ENCODE measurements around the gene RAB12.

Gene RAB12

GRCh38 chr18:8681196-8681595 lies 72.0 kb downstream of the RAB12 start:
- in situ Hi-C loops (cut with HindIII; ENCODE audit: low sequenced_read_pairs): loop anchor here (25.0 kb wide), 1 partner anchor 306 kb away; no protein-coding TSS in a partner anchor

- in situ Hi-C loops (cut with HindIII; ENCODE audit: low sequenced_read_pairs): loop anchor here (25.0 kb wide), 1 partner anchor 303 kb away; no protein-coding TSS in a partner anchor
Observed at GRCh38 chr18:8684577-8684976, 75.3 kb downstream of the RAB12 start.

GRCh38 chr18:8685141-8685913 lies 76.1 kb downstream of the RAB12 start:
- in situ Hi-C loops (cut with HindIII; ENCODE audit: low sequenced_read_pairs): loop anchor here (25.0 kb wide), 1 partner anchor 302 kb away; no protein-coding TSS in a partner anchor

- in situ Hi-C loops (cut with HindIII; ENCODE audit: low sequenced_read_pairs): loop anchor here (25.0 kb wide), 1 partner anchor 301 kb away; no protein-coding TSS in a partner anchor
Observed at GRCh38 chr18:8685914-8686216, 76.6 kb downstream of the RAB12 start.

- in situ Hi-C loops (cut with HindIII; ENCODE audit: low sequenced_read_pairs): loop anchor here (25.0 kb wide), 1 partner anchor 301 kb away; no protein-coding TSS in a partner anchor
Observed at GRCh38 chr18:8686611-8687010, 77.4 kb downstream of the RAB12 start.

GRCh38 chr18:8688216-8688800 lies 79.1 kb downstream of the RAB12 start:
- in situ Hi-C loops (cut with HindIII; ENCODE audit: low sequenced_read_pairs): loop anchor here (25.0 kb wide), 1 partner anchor 299 kb away; no protein-coding TSS in a partner anchor

GRCh38 chr18:8688816-8689215 lies 79.6 kb downstream of the RAB12 start:
- in situ Hi-C loops (cut with HindIII; ENCODE audit: low sequenced_read_pairs): loop anchor here (25.0 kb wide), 1 partner anchor 298 kb away; no protein-coding TSS in a partner anchor

Measured in DLD1 (cell line).